ENCODE data around the gene PSD2.

Gene PSD2

DNA sequence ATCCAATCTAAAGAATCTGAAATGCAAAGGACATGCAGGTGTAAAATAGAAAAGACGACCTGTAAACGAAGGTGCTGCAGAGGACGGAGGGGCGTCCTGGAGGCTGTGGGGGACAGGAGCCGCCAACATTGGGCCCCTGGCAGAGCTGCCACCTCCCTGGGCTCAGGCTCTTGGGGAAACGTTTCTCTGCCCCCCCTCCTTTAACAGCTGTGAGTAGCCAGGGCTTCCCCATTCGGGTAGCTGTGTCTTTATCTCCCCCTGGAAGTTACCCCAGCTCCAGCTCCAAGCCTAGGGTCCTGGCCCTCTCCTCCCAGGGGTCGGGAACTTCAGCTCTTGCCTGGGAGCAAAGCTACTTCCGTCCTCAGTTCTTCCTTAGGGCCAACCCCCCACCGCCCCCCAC, 51.5 kb downstream of the PSD2 start:
- no peak for DNase-seq (ENCODE audit: low spot score)
- TF ChIP-seq, protein P1, sequence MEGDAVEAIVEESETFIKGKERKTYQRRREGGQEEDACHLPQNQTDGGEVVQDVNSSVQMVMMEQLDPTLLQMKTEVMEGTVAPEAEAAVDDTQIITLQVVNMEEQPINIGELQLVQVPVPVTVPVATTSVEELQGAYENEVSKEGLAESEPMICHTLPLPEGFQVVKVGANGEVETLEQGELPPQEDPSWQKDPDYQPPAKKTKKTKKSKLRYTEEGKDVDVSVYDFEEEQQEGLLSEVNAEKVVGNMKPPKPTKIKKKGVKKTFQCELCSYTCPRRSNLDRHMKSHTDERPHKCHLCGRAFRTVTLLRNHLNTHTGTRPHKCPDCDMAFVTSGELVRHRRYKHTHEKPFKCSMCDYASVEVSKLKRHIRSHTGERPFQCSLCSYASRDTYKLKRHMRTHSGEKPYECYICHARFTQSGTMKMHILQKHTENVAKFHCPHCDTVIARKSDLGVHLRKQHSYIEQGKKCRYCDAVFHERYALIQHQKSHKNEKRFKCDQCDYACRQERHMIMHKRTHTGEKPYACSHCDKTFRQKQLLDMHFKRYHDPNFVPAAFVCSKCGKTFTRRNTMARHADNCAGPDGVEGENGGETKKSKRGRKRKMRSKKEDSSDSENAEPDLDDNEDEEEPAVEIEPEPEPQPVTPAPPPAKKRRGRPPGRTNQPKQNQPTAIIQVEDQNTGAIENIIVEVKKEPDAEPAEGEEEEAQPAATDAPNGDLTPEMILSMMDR (IDR thresholded peaks at IDR 0.05; ENCODE audit: extremely low read depth, insufficient read depth, missing control alignments), result no peak
- in situ Hi-C loops (cut with MboI; ENCODE audit: low pct_unique_long_range_greater_than_20kb, low sequenced_read_pairs, unreplicated experiment), result no loop called here

DNA sequence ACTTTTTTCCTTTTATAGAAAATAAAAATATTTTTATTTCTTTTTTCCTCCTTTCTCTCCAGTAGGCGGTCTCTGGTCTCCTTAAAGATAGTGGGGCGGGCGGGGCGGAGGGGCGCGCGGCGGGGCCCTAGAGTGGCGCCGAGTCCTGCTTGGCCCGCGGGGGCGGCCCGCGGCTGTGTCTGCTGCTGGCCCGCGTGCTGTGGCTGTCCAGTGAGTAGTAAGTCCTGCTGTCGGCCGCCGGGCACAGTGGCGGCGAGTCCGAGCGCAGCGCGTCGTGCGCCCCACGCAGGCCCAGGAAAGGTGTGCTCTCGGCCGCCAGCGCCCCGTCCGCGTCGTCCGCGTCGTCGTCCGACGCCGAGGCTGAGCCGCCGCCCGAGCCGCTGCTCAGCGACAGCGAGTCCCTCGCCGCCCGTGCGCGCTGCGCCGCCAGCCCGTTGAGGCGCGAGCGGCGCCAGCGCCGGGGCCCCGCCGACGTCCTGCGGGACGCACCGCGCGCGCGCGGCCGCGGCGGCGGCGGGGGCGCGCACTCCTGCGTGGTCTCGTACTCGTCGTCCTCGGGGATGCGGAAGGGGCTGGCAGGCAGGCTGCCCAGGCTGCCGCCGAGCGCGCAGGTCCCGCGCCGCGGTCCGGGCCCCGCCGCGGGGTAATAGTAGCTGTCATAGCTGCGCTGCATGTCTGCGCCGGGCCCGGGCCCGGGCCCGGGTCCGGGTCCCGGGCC, 52.3 kb downstream of the PSD2 start:
- in situ Hi-C loops (cut with MboI; ENCODE audit: low pct_unique_long_range_greater_than_20kb, low sequenced_read_pairs, unreplicated experiment), result no loop called here
- DNase-seq (ENCODE audit: low spot score), result peak; percentile 88
- TF ChIP-seq, protein P1 (IDR thresholded peaks at IDR 0.05; ENCODE audit: extremely low read depth, insufficient read depth, missing control alignments), result peak; percentile 0

DNA sequence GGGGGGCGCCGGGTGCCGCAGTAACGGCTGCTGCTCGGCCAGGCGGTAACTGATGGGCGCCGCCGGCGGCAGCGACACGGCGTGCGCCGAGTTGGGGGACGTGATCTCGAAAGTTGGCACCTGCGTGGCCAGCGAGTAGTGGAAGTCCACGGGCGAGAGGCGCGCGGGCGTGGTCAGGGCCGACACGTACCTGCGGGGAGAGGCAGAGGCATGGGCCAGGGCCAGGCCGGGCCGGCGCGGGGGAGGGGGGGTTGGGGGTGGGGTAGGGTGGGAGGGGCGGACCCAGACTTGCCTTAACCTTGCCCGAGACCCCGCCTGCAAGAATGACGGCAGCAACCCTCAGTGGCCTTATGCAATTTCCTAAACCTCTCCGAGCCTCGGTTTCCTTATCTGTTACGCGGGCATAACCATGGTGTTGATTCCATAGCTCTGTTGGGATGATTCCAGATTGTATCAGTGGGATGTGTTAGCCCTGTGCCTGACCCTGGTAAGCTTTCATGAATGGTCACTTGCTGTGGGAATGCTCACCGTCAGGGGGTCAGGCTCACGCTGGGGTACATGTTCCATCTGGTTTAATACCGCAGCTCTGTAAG, 53.0 kb downstream of the PSD2 start:
- DNase-seq (ENCODE audit: low spot score), result no peak
- in situ Hi-C loops (cut with MboI; ENCODE audit: low pct_unique_long_range_greater_than_20kb, low sequenced_read_pairs, unreplicated experiment), result no loop called here
- TF ChIP-seq, protein P1 (IDR thresholded peaks at IDR 0.05; ENCODE audit: extremely low read depth, insufficient read depth, missing control alignments), result no peak

DNA sequence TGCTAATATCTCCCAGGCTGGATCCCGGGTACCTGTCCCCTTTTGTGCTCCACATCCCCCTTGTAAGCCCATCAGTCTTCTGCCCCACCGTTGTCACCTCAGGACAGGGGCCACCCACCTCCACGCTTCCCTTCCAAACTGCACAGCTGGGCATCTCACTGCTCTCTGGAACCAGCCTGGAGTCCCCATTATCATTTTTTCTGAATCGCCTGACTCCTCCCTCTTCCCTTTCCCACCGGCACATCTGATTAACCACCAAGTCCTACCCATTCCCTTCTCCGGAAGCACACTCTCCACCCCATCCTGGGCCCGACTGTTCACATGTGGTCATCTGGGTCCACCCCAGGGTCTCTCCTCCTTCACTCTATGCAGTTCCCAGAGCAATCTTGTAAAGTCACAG, 53.9 kb downstream of the PSD2 start:
- no peak for DNase-seq (ENCODE audit: low spot score)
- in situ Hi-C loops (cut with MboI; ENCODE audit: low pct_unique_long_range_greater_than_20kb, low sequenced_read_pairs, unreplicated experiment), result no loop called here
- TF ChIP-seq, protein P1 (IDR thresholded peaks at IDR 0.05; ENCODE audit: extremely low read depth, insufficient read depth, missing control alignments), result no peak

DNA sequence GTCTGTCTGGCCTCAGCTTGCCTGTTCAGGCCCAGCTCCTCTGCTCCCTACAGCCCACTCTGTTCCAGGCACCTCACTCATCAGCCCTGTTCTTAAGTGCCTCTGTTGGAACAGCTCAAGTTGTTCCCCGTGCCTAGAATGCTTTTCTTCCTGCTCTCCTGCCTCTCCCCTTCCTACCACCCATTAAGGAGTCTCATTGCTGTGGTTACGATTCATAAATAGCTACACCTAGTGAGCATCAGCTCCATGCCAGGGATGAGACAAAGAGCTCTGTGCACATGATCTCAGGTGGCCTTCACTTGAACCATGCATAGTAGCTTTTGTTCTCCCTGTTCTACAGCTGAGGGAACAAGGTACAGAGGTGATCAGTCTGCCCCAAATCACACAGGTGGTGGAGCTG, 54.3 kb downstream of the PSD2 start:
- TF ChIP-seq, protein P1 (IDR thresholded peaks at IDR 0.05; ENCODE audit: extremely low read depth, insufficient read depth, missing control alignments), result no peak
- in situ Hi-C loops (cut with MboI; ENCODE audit: low pct_unique_long_range_greater_than_20kb, low sequenced_read_pairs, unreplicated experiment), result loop anchor here (10.0 kb wide), 1 partner anchor 65 kb away; no protein-coding TSS in a partner anchor
- no peak for DNase-seq (ENCODE audit: low spot score)

DNA sequence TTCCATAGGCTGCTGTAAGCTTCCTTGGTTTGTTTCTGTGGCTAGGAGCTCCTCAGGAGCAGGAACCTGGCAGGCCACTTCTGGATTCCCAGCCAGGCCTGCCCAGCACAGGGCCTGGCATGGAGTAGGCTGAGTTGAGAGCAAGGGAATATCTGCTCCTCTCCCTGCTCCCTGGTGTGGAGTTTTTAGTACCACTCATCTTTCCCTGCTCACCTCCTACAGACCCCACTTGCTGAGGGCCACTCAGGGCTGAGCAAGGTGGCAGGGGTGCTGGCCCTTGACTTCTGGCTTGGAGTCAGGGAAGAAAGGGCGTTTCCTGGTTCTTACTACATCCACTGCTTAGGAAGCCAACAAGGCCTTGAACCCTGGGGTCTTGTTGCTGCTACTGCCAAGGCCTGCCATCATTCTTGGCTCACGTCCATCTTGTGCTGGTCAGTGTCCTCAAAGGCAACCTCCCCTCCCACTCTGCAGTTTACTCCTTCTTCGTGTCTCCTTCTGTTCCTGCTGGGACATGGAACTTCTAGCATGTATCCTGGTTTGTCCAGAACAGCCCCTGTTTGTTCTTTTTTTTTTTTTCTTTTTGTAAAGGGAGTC, 54.9 kb downstream of the PSD2 start:
- in situ Hi-C loops (cut with MboI; ENCODE audit: low pct_unique_long_range_greater_than_20kb, low sequenced_read_pairs, unreplicated experiment), result loop anchor here (10.0 kb wide), 1 partner anchor 66 kb away; no protein-coding TSS in a partner anchor
- TF ChIP-seq, protein P1 (IDR thresholded peaks at IDR 0.05; ENCODE audit: extremely low read depth, insufficient read depth, missing control alignments), result no peak
- DNase-seq (ENCODE audit: low spot score), result no peak
